Heart left ventricle (tissue), 16 donors: Measurements from ENCODE around the gene UBAP2. TPM values are rescaled to one million over a fixed set of nuclear protein-coding genes. Genes with fewer than 3 reads are reported as not detected.

Experiments used
- ATAC-seq, 4 donors: fragments of 200-7000 bp; cut with Tn5 transposase; one replicate each; pipeline ENCODE4 v1.9.1; 2020 to 2022; ENCODE audit warnings: moderate library complexity in 4 of 4, mild to moderate bottlenecking in 3 of 4, moderate number of reproducible peaks in 1 of 4
- DNase-seq, 5 donors: peaks; one replicate each; pipeline ENCODE4 v3.0.0-alpha.2; 2020
- H3K27ac ChIP-seq, 12 donors: fragments of 200-600 bp; sonication (generic) in 4 of 12; one replicate each; pipeline versions ENCODE4 v1.5.0 to v1.8.0; 2016 to 2022; ENCODE audit warnings: mild to moderate bottlenecking in 2 of 12
- H3K27me3 ChIP-seq, 9 donors: fragments of 200-600 bp; sonication (generic) in 2 of 9; one replicate each; pipeline versions ENCODE4 v1.5.1 to v1.8.0; 2016 to 2022; ENCODE audit warnings: mild to moderate bottlenecking in 3 of 9
- H3K36me3 ChIP-seq, 9 donors: fragments of 200-600 bp; sonication (generic) in 2 of 9; one replicate each; pipeline versions ENCODE4 v1.5.0 to v1.8.0; 2018 to 2022; ENCODE audit warnings: mild to moderate bottlenecking in 2 of 9
- H3K4me1 ChIP-seq, 12 donors: fragments of 200-600 bp; sonication (generic) in 4 of 12; one replicate each; pipeline versions ENCODE4 v1.5.0 to v1.8.0; 2016 to 2022; ENCODE audit warnings: mild to moderate bottlenecking in 3 of 12
- H3K4me3 ChIP-seq, 12 donors: fragments of 200-600 bp; sonication (generic) in 4 of 12; one replicate each; pipeline versions ENCODE4 v1.5.0 to v1.8.0; 2017 to 2022; ENCODE audit warnings: mild to moderate bottlenecking in 9 of 12, moderate library complexity in 4 of 12
- H3K9me3 ChIP-seq, 12 donors: fragments of 200-600 bp; sonication (generic) in 4 of 12; one replicate each; pipeline versions ENCODE4 v1.5.0 to v1.8.0; 2016 to 2022; ENCODE audit warnings: mild to moderate bottlenecking in 1 of 12
- CTCF ChIP-seq, 12 donors: fragments of 200-600 bp; sonication (generic) in 4 of 12; IDR thresholded peaks; one replicate each; pipeline versions ENCODE4 v1.5.0 to v1.8.0; 2018 to 2022; ENCODE audit warnings: antibody characterized with exemption in 12 of 12, mild to moderate bottlenecking in 5 of 12
- POLR2A ChIP-seq, 2 donors: fragments of 450-650 bp; IDR thresholded peaks; one replicate each; pipeline ENCODE4 v1.6.1; 2017; ENCODE audit warnings: antibody characterized with exemption in 2 of 2, mild to moderate bottlenecking in 2 of 2, moderate library complexity in 2 of 2
- WGBS, 4 donors: extraction: QIAGEN DNeasy Blood & Tissue Kit in 2 of 4; methylation state at CpG; one replicate each; pipeline versions ENCODE4 v1.1.5 to v1.1.7; 2013 to 2018; 5-methylcytosine and 5-hydroxymethylcytosine counted together
- intact Hi-C, 10 donors: fragments of 100-400 bp; cut with DNase I; formaldehyde crosslinking; loops; one replicate each; pipeline versions ENCODE4 v1.11.1 to v1.14.2; 2022
- polyA plus RNA-seq, 2 donors: library from polyadenylated mRNA; stranded (reverse); fragments of 200-250 nt; gene quantifications; one replicate each; pipeline ENCODE4 v1.2.3, GENCODE V29; 2013
- total RNA-seq, 9 donors: library from RNA; depleted of rRNA in 2 of 9; stranded (reverse); fragments of >200 nt in 2 of 9; fragmentation: NEBNext Ultra II Directional in 3 of 9; extraction: Animal tissue kit (Norgen Biotek cat#: 25700) in 3 of 9; gene quantifications; one replicate each; pipeline versions ENCODE4 v1.1.0 to v1.2.4, GENCODE V29; 2016 to 2023
- donor health status: ischemic (EF 13 %, LVEDD 7.1; RV severe dilation, severe dysfunction).
- donor health status: healthy with polysubstance abuse.
- donor health status: DM: no; HTN: yes; CAD: no.
- donor health status: DM: no; HTN: no; CAD: no.
- donor health status: ischemic (EF 25% LVEDD 6.9; RV normal size, moderate dysfunction).
- donor health status: ischemic (EF 25% LVEDD 5.7; RV mildly dilated, moderate dysfunction).
- donor health status: healthy.
- donor health status: DM: yes; HTN: yes; CAD: no.
- donor health status: ischemic (EF 35%, LVEDD 5.7; RV mildly dilated, moderate dysfunction).
- donor health status: nonischemic (EF 11% LVEDD 7.7; RV severe dilation, severe dysfunction).
- donor health status: DM: yes; HTN: yes; CAD: no.
- donor health status: PGD.
- donor health status: ischemic (EF 29% LVEDD 5.4; RV normal size, mild dysfunction).
- donor health status: nonischemic (EF 23%, LVEDD 6.1; RV moderate dilation, normal function).

Gene UBAP2
- total and polyA plus RNA-seq, 11 donors: 12.9 to 36.2 (median 25.8) TPM

DNA sequence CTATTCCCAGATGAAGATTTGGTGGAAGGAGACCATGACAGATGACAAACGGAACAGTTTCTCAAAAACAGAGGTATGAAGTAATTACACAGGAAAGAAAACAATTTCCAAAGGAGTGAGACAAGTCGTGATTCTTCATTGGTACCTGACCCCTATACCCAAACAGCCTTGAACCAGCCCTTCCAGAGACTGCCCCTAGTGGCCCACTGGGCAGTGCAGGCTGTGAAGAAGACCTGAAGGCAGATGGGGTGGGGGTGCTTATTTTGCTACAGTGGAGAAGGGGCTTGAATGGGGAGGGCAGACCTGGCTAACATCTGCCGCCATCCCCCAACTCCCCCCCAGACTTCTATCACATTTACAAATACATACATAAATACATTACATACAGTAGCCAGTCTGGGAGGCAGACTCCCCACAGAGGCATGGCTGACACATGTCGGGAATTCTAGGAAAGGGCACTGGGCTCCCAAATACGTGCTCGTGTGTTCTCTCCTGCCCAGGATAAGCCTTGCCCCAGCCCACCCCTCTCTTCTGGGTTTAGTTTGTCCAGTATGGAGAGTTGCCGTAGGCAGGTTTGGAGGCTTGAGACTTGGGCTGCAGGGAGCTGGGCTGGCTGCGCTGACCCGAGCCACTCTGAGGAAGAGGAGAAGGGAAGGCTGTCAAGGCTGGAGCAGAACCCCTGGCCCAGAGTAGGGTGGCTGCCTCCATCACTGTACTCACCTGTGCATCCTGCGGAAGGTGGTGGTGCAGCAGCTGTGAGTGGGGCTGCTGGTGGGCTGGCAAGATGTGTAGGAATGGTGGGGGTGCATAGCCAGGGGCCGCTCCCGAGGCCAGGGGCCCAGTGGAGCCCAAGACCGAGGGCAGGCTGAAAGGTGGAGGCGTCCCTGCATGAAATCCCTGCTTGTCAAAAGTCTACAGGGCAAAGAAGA is 126.5 kb downstream of the UBAP2 start:
- H3K4me3 ChIP-seq: no peak overlapping the region
- DNase-seq (no peak), ATAC-seq (no peak)
- intact Hi-C loops: loop anchor here in 7 of 10 donors (5.0 to 10.0 kb wide), 4 partner anchors 105 to 333 kb away; partner anchors contain the start of gene UBE2R2 (in 7 of the 7)
- no peaks in the 10 kb centered on the region for H3K9me3 ChIP-seq
- WGBS, 4 donors: 86 to 92% (median 88%) methylated on average over 14 of the region's 14 CpGs
- H3K36me3 ChIP-seq: peaks cover 0 to 94% (median 81%) of the 10 kb centered on the region in 9 donors
- no peaks in the 10 kb centered on the region for H3K27me3 ChIP-seq
- H3K27ac ChIP-seq: no peak overlapping the region
- peak; percentile 17 to 56 (median 42) for TF ChIP-seq CTCF (IDR thresholded peaks at IDR 0.05)
- no peak for TF ChIP-seq POLR2A (IDR thresholded peaks at IDR 0.05)
- peaks cover 0 to 68% (median 19%) of the 10 kb centered on the region in 12 donors for H3K4me1 ChIP-seq

DNA sequence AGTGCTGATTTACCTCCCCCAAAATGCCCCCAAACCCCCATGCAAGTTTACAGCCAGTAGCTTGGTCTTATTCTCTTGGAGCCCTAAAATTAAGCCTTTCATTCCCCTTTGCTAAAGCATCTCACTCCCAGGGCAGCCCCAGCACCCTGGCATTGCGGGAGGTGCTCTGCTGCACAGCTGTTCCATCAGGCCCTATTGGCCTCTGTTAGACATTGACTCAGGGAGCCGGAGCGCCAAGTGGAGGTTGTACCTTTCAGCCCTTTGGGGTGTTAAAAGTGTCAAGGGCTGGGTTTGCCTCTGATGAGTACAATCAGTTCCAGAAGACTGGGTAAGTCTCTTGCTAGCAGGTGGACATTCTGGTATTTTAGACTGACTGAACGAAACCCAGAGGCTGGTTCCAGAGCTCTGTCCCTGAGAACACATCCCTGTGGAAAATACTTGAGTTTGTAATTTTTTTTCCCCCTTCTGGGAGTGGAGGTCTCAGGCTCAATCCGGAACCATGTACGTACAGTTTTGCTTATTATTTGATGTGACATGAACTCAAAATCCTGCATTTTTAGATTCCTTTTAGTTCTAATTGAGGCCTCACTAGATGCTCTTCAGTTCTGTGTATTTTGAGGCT is 129.3 kb downstream of the UBAP2 start:
- TF ChIP-seq POLR2A (IDR thresholded peaks at IDR 0.05) (no peak), CTCF (IDR thresholded peaks at IDR 0.05) (no peak)
- 74 to 78% (median 75%) methylated on average over 6 of the region's 6 CpGs for WGBS, 4 donors
- Histone ChIP-seq H3K27ac (peak overlapping the region in 2 of 12 donors; percentile 13 to 39), H3K4me3 (no peak overlapping the region), H3K9me3 (no peaks in the 10 kb centered on the region), H3K36me3 (peaks cover 0 to 97% (median 81%) of the 10 kb centered on the region in 9 donors), H3K27me3 (no peaks in the 10 kb centered on the region), H3K4me1 (peaks cover 0 to 54% (median 9%) of the 10 kb centered on the region in 12 donors)
- intact Hi-C loops: no loop called here
- DNase-seq (peak in 1 of 5 donors; percentile 43), ATAC-seq (peak in 2 of 4 donors; percentile 33 to 50)

DNA sequence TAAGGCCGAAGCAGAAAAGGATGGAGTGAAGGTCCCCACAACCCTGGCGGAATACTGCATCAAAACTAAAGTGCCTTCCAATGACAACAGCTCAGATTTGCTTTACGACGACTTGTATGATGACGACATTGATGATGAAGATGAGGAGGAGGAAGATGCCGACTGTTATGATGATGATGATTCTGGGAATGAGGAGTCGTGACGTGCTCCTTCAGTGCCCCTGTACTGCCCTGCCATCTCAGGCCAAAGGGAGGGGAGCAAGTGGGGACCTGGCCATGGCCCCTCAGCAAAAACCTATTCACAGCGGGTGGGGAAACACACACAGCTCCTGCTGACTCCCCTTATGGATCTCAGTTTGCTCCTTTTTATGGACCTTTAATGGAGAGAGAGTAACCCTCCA is 131.7 kb downstream of the UBAP2 start:
- peaks cover 0 to 97% (median 81%) of the 10 kb centered on the region in 9 donors for H3K36me3 ChIP-seq
- H3K4me1 ChIP-seq: peaks cover 0 to 48% (median 8%) of the 10 kb centered on the region in 12 donors
- H3K27me3 ChIP-seq: no peaks in the 10 kb centered on the region
- intact Hi-C loops: no loop called here
- H3K4me3 ChIP-seq: no peak overlapping the region
- TF ChIP-seq CTCF (IDR thresholded peaks at IDR 0.05) (no peak), POLR2A (IDR thresholded peaks at IDR 0.05) (no peak)
- H3K27ac ChIP-seq: peak overlapping the region in 1 of 12 donors; percentile 42
- no peaks in the 10 kb centered on the region for H3K9me3 ChIP-seq
- DNase-seq: no peak
- 92 to 95% (median 94%) methylated on average over 9 of the region's 9 CpGs for WGBS, 4 donors
- no peak for ATAC-seq
